ENCODE results near the gene LPCAT1.

GRCh38 chr5:1543398-1544293 lies 19.9 kb upstream of the LPCAT1 start:
- TF ChIP-seq CTCF (IDR thresholded peaks at IDR 0.05) (no peak), POLR2AphosphoS5 (IDR thresholded peaks at IDR 0.05; ENCODE audit: low read depth, low read length) (no peak)

Measured in Panc1 (cell line).